Measurements from ENCODE around the gene WNT7B.

WNT7B gene

GRCh38 chr22:45916515-45916914 is 60.4 kb downstream of the WNT7B start:
- DNase-seq (ENCODE audit: extremely low read depth, low read depth) = no peak
- no peak overlapping the region for H3K4me3 ChIP-seq (replicated peaks; ENCODE audit: low read depth, low read length)
- TF ChIP-seq CTCF (IDR thresholded peaks at IDR 0.05; ENCODE audit: low read depth, low read length, missing control alignments) = no peak

- TF ChIP-seq CTCF (IDR thresholded peaks at IDR 0.05; ENCODE audit: low read depth, low read length, missing control alignments) = no peak
- no peak overlapping the region for H3K4me3 ChIP-seq (replicated peaks; ENCODE audit: low read depth, low read length)
- no peak for DNase-seq (ENCODE audit: extremely low read depth, low read depth)
Measured at GRCh38 chr22:45915841-45916240, 61.1 kb downstream of the WNT7B start.

GRCh38 chr22:45915151-45915550 is 61.8 kb downstream of the WNT7B start:
- no peak for DNase-seq (ENCODE audit: extremely low read depth, low read depth)
- no peak overlapping the region for H3K4me3 ChIP-seq (replicated peaks; ENCODE audit: low read depth, low read length)
- no peak for TF ChIP-seq CTCF (IDR thresholded peaks at IDR 0.05; ENCODE audit: low read depth, low read length, missing control alignments)

- no peak overlapping the region for H3K4me3 ChIP-seq (replicated peaks; ENCODE audit: low read depth, low read length)
- DNase-seq (ENCODE audit: extremely low read depth, low read depth) = no peak
- TF ChIP-seq CTCF (IDR thresholded peaks at IDR 0.05; ENCODE audit: low read depth, low read length, missing control alignments) = no peak
Measured at GRCh38 chr22:45914309-45914708, 62.7 kb downstream of the WNT7B start.

- DNase-seq (ENCODE audit: extremely low read depth, low read depth) = no peak
- no peak overlapping the region for H3K4me3 ChIP-seq (replicated peaks; ENCODE audit: low read depth, low read length)
- no peak for TF ChIP-seq CTCF (IDR thresholded peaks at IDR 0.05; ENCODE audit: low read depth, low read length, missing control alignments)
Measured at GRCh38 chr22:45912910-45913309, 64.1 kb downstream of the WNT7B start.

- no peak for DNase-seq (ENCODE audit: extremely low read depth, low read depth)
- TF ChIP-seq CTCF (IDR thresholded peaks at IDR 0.05; ENCODE audit: low read depth, low read length, missing control alignments) = no peak
- H3K4me3 ChIP-seq (replicated peaks; ENCODE audit: low read depth, low read length) = no peak overlapping the region
Measured at GRCh38 chr22:45911601-45912271, 65.2 kb downstream of the WNT7B start.

GRCh38 chr22:45910928-45911467 is 66.0 kb downstream of the WNT7B start:
- no peak overlapping the region for H3K4me3 ChIP-seq (replicated peaks; ENCODE audit: low read depth, low read length)
- TF ChIP-seq CTCF (IDR thresholded peaks at IDR 0.05; ENCODE audit: low read depth, low read length, missing control alignments) = no peak
- DNase-seq (ENCODE audit: extremely low read depth, low read depth) = no peak

Measured in HFF-Myc (cell line).